ENCODE results near the gene PIEZO2.

The PIEZO2 gene

GRCh38 chr18:10771053-10771709 lies 378.2 kb downstream of the PIEZO2 start:
- no peak for DNase-seq

GRCh38 chr18:10770264-10770663 lies 379.1 kb downstream of the PIEZO2 start:
- no peak for DNase-seq

GRCh38 chr18:10768221-10768620 lies 381.1 kb downstream of the PIEZO2 start:
- no peak for DNase-seq

GRCh38 chr18:10767658-10768057 lies 381.7 kb downstream of the PIEZO2 start:
- DNase-seq: no peak

- no peak for DNase-seq
Observed at GRCh38 chr18:10760986-10761385, 388.4 kb downstream of the PIEZO2 start.

- DNase-seq: no peak
Observed at GRCh38 chr18:10759241-10759640, 390.1 kb downstream of the PIEZO2 start.

GRCh38 chr18:10757946-10758345 lies 391.4 kb downstream of the PIEZO2 start:
- no peak for DNase-seq

GRCh38 chr18:10757349-10757748 lies 392.0 kb downstream of the PIEZO2 start:
- DNase-seq: no peak

- no peak for DNase-seq
Observed at GRCh38 chr18:10755855-10756254, 393.5 kb downstream of the PIEZO2 start.

GRCh38 chr18:10754128-10754527 lies 395.2 kb downstream of the PIEZO2 start:
- no peak for DNase-seq

- no peak for DNase-seq
Observed at GRCh38 chr18:10752382-10752781, 397.0 kb downstream of the PIEZO2 start.

GRCh38 chr18:10751653-10752052 lies 397.7 kb downstream of the PIEZO2 start:
- no peak for DNase-seq

GRCh38 chr18:10750191-10751035 lies 399.0 kb downstream of the PIEZO2 start:
- no peak for DNase-seq

GRCh38 chr18:10748641-10749040 lies 400.7 kb downstream of the PIEZO2 start:
- no peak for DNase-seq

- DNase-seq: no peak
Observed at GRCh38 chr18:10745971-10746370, 403.4 kb downstream of the PIEZO2 start.

- no peak for DNase-seq
Observed at GRCh38 chr18:10745219-10745618, 404.1 kb downstream of the PIEZO2 start.

- DNase-seq: no peak
Observed at GRCh38 chr18:10743766-10744165, 405.6 kb downstream of the PIEZO2 start.

GRCh38 chr18:10739152-10739551 lies 410.2 kb downstream of the PIEZO2 start:
- DNase-seq: no peak

- no peak for DNase-seq
Observed at GRCh38 chr18:10736984-10737383, 412.4 kb downstream of the PIEZO2 start.

- DNase-seq: no peak
Observed at GRCh38 chr18:10732990-10733389, 416.4 kb downstream of the PIEZO2 start.

- peak; percentile 57 for DNase-seq
Observed at GRCh38 chr18:10727477-10727876, 421.9 kb downstream of the PIEZO2 start.

GRCh38 chr18:10726198-10727068 lies 422.9 kb downstream of the PIEZO2 start:
- DNase-seq: no peak

- DNase-seq: no peak
Observed at GRCh38 chr18:10724666-10725065, 424.7 kb downstream of the PIEZO2 start.

All from left hindlimb (tissue), 1 donor.